DND-41 (cell line): ENCODE results near the gene DEPDC4.
A peak's percentile ranks its signal among the peaks of the same experiment; 100 is the strongest.
"Not testable (repeated sequence)": the region's sequence is repeated elsewhere in the genome, so short reads cannot be mapped to it uniquely, and the experiment has no call there.

Experiments used
- ATAC-seq: fragments of 200-7000 bp; cut with Tn5 transposase; 3 replicates; pipeline ENCODE4 v1.9.1; 2021; ENCODE audit warnings: low read depth; ENCODE audit not compliant: insufficient read depth
- DNase-seq: peaks from one replicate; pipeline ENCODE4 v3.0.0-alpha.2; 2020
- H2AFZ ChIP-seq: 2 replicates; pipeline ENCODE4 v1.6.0; 2012; ENCODE audit warnings: low read depth, low read length
- H3K27ac ChIP-seq: 2 replicates; pipeline ENCODE4 v1.5.1; 2012; ENCODE audit warnings: low read length, inconsistent platforms
- H3K27me3 ChIP-seq: fragments of 200-600 bp; sonication (generic); 2 replicates; pipeline ENCODE4 v1.6.0; 2012; ENCODE audit warnings: low read length, mild to moderate bottlenecking, inconsistent platforms; ENCODE audit not compliant: insufficient read depth, poor library complexity
- H3K36me3 ChIP-seq: 2 replicates; pipeline ENCODE4 v1.5.1; 2012; ENCODE audit warnings: low read length, inconsistent platforms; ENCODE audit not compliant: insufficient read depth
- H3K4me1 ChIP-seq: 2 replicates; pipeline ENCODE4 v1.5.1; 2012; ENCODE audit warnings: mild to moderate bottlenecking, low read length; ENCODE audit not compliant: insufficient read depth
- H3K4me2 ChIP-seq: 2 replicates; pipeline ENCODE4 v1.6.0; 2012; ENCODE audit warnings: mild to moderate bottlenecking, moderate library complexity, low read length, inconsistent platforms; ENCODE audit not compliant: insufficient read depth
- H3K4me3 ChIP-seq, 2 experiments: fragments of 200-600 bp in 1 of 2; shearing (Covaris generic) in 1 of 2; 2 replicates each; pipeline ENCODE4 v1.5.1; 2012 to 2016; ENCODE audit warnings: inconsistent platforms in 2 of 2, low read length in 2 of 2, mild to moderate bottlenecking in 2 of 2, low read depth in 1 of 2, moderate library complexity in 1 of 2
- H3K79me2 ChIP-seq: 2 replicates; pipeline ENCODE4 v1.6.0; 2012; ENCODE audit warnings: low read length, inconsistent platforms; ENCODE audit not compliant: insufficient read depth
- H3K9ac ChIP-seq: 2 replicates; pipeline ENCODE4 v1.6.0; 2012; ENCODE audit warnings: low read depth, mild to moderate bottlenecking, inconsistent platforms, low read length, moderate library complexity
- H3K9me3 ChIP-seq: 2 replicates; pipeline ENCODE4 v1.5.1; 2012; ENCODE audit warnings: low read length, moderate library complexity, mild to moderate bottlenecking, inconsistent platforms; ENCODE audit not compliant: insufficient read depth, severe bottlenecking
- H4K20me1 ChIP-seq: 2 replicates; pipeline ENCODE4 v1.6.0; 2012; ENCODE audit warnings: low read length; ENCODE audit not compliant: insufficient read depth
- CTCF ChIP-seq: IDR thresholded peaks from 2 replicates; pipeline ENCODE4 v1.5.1; 2012; ENCODE audit warnings: borderline replicate concordance, low read length, moderate library complexity, mild to moderate bottlenecking; ENCODE audit not compliant: poor library complexity, severe bottlenecking; ENCODE audit errors: extremely low read depth
- EZH2 ChIP-seq: IDR thresholded peaks from 3 replicates; pipeline ENCODE4 v1.6.1; 2012; ENCODE audit warnings: borderline replicate concordance, low read depth, mild to moderate bottlenecking, moderate library complexity, low read length, inconsistent platforms; ENCODE audit not compliant: severe bottlenecking

The DEPDC4 gene

GRCh38 chr12:100234166-100234565, 32.7 kb downstream of the DEPDC4 start:
- no peaks in the 10 kb centered on the region for H3K4me1 ChIP-seq
- no peak overlapping the region for H2AFZ ChIP-seq
- no peak overlapping the region for H3K9ac ChIP-seq
- no peak overlapping the region for H3K4me3 ChIP-seq
- no peaks in the 10 kb centered on the region for H3K36me3 ChIP-seq
- H3K27me3 ChIP-seq = no peaks in the 10 kb centered on the region
- ATAC-seq (no peak), DNase-seq (no peak)
- H3K4me2 ChIP-seq = no peak overlapping the region
- H3K27ac ChIP-seq = no peak overlapping the region
- H3K9me3 ChIP-seq = no peaks in the 10 kb centered on the region
- H3K79me2 ChIP-seq = no peaks in the 10 kb centered on the region
- H4K20me1 ChIP-seq = no peaks in the 10 kb centered on the region
- no peak for TF ChIP-seq EZH2
- TF ChIP-seq CTCF = no peak

- not testable (repeated sequence) for H3K79me2 ChIP-seq, H3K4me2 ChIP-seq, H3K27ac ChIP-seq, H4K20me1 ChIP-seq, H3K36me3 ChIP-seq, H3K27me3 ChIP-seq, H3K4me3 ChIP-seq, ATAC-seq, H3K9ac ChIP-seq, DNase-seq, H2AFZ ChIP-seq, H3K4me1 ChIP-seq, H3K9me3 ChIP-seq
Measured at GRCh38 chr12:100231873-100232272, 35.0 kb downstream of the DEPDC4 start.

DNA sequence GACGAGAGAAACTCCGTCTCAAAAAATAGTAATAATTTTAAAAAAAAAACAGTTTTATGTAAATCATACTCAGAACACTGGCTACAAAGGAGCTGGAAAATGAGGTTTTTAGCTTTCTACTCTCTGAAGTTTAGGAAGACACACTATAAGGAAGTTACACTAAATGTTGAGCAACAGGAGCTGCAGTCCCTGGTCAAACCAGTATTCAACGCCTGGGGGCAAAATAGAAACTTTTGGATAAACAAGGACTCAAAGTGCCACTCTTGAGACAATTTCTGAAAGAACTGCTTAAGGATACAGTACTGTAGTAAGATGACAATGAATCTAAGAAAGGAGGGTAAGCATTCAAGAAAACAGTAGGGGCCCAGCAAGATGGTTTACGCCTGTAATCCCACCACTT, 37.0 kb downstream of the DEPDC4 start:
- DNase-seq (no peak), ATAC-seq (no peak)
- peaks cover 9% of the 10 kb centered on the region; the same call in 1 of the 2 replicates for H3K36me3 ChIP-seq
- no peak overlapping the region for H3K9ac ChIP-seq
- no peaks in the 10 kb centered on the region for H3K9me3 ChIP-seq
- H3K4me2 ChIP-seq = no peak overlapping the region
- TF ChIP-seq EZH2 (no peak), CTCF (no peak)
- no peak overlapping the region for H3K4me3 ChIP-seq
- no peaks in the 10 kb centered on the region for H3K4me1 ChIP-seq
- no peaks in the 10 kb centered on the region for H3K79me2 ChIP-seq
- H3K27me3 ChIP-seq = no peaks in the 10 kb centered on the region
- no peak overlapping the region for H2AFZ ChIP-seq
- no peak overlapping the region for H3K27ac ChIP-seq
- no peaks in the 10 kb centered on the region for H4K20me1 ChIP-seq

- no peak overlapping the region for H2AFZ ChIP-seq
- DNase-seq = no peak
- H3K9ac ChIP-seq = no peak overlapping the region
- peak; percentile 66 for ATAC-seq
- TF ChIP-seq CTCF = peak; percentile 44
- TF ChIP-seq EZH2 = no peak
- H3K79me2 ChIP-seq = no peaks in the 10 kb centered on the region
- peaks cover 14% of the 10 kb centered on the region; the same call in 1 of the 2 replicates for H3K36me3 ChIP-seq
- H3K4me1 ChIP-seq = no peaks in the 10 kb centered on the region
- H3K4me2 ChIP-seq = no peak overlapping the region
- no peak overlapping the region for H3K27ac ChIP-seq
- no peak overlapping the region for H3K4me3 ChIP-seq
- no peaks in the 10 kb centered on the region for H4K20me1 ChIP-seq
- H3K27me3 ChIP-seq = no peaks in the 10 kb centered on the region
- H3K9me3 ChIP-seq = no peaks in the 10 kb centered on the region
Measured at GRCh38 chr12:100229036-100229635, 37.7 kb downstream of the DEPDC4 start.
